C4-2B (cell line): Measurements from ENCODE around the gene TMEM170B.

Experiments used
- H3K27ac ChIP-seq: fragments of 450-650 bp; 2 replicates; pipeline ENCODE4 v1.5.1; 2017
- CTCF ChIP-seq: fragments of 450-650 bp; conservative IDR thresholded peaks from 2 replicates; pipeline ENCODE4 v1.5.1; 2017; ENCODE audit warnings: mild to moderate bottlenecking
- ZFX ChIP-seq: fragments of 450-650 bp; IDR thresholded peaks from 2 replicates; pipeline ENCODE4 v1.6.1; 2017

TMEM170B gene

GRCh38 chr6:11537229-11538051, at the start of gene TMEM170B:
TMEM170B (plus strand) TSS chr6:11537749; CDS start chr6:11538278, 529 bp downstream.
- peak within 1 kb of the TSS; percentile 54 for H3K27ac ChIP-seq
- TF ChIP-seq CTCF, result no peak
- peak; percentile 53 for TF ChIP-seq ZFX

- H3K27ac ChIP-seq, result no peak overlapping the region
- TF ChIP-seq ZFX (no peak), CTCF (no peak)
Observed at GRCh38 chr6:11490996-11491395, 46.6 kb upstream of the TMEM170B start.

GRCh38 chr6:11491596-11492463, 45.7 kb upstream of the TMEM170B start:
- no peak overlapping the region for H3K27ac ChIP-seq
- TF ChIP-seq ZFX, result no peak
- TF ChIP-seq CTCF, result no peak

GRCh38 chr6:11492464-11493290, 44.9 kb upstream of the TMEM170B start:
- H3K27ac ChIP-seq, result no peak overlapping the region
- TF ChIP-seq CTCF (no peak), ZFX (no peak)

GRCh38 chr6:11493974-11494373, 43.6 kb upstream of the TMEM170B start:
- H3K27ac ChIP-seq, result no peak overlapping the region
- TF ChIP-seq CTCF (no peak), ZFX (no peak)

GRCh38 chr6:11494786-11495564, 42.6 kb upstream of the TMEM170B start:
- H3K27ac ChIP-seq, result no peak overlapping the region; the same call in 1 of the 2 replicates

More at GRCh38 chr6:11494786-11495564, 42.6 kb upstream of the TMEM170B start:
- no peak for TF ChIP-seq ZFX
